ENCODE data around the gene ZFP57.

GRCh38 chr6:29728173-29728874, 47.4 kb upstream of the ZFP57 start:
- TF ChIP-seq, protein P1, sequence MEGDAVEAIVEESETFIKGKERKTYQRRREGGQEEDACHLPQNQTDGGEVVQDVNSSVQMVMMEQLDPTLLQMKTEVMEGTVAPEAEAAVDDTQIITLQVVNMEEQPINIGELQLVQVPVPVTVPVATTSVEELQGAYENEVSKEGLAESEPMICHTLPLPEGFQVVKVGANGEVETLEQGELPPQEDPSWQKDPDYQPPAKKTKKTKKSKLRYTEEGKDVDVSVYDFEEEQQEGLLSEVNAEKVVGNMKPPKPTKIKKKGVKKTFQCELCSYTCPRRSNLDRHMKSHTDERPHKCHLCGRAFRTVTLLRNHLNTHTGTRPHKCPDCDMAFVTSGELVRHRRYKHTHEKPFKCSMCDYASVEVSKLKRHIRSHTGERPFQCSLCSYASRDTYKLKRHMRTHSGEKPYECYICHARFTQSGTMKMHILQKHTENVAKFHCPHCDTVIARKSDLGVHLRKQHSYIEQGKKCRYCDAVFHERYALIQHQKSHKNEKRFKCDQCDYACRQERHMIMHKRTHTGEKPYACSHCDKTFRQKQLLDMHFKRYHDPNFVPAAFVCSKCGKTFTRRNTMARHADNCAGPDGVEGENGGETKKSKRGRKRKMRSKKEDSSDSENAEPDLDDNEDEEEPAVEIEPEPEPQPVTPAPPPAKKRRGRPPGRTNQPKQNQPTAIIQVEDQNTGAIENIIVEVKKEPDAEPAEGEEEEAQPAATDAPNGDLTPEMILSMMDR (IDR thresholded peaks at IDR 0.05): no peak
- TF ChIP-seq POLR2AphosphoS5 (IDR thresholded peaks at IDR 0.05) (no peak), POLR2A (IDR thresholded peaks at IDR 0.05) (no peak), EP300 (IDR thresholded peaks at IDR 0.05) (no peak)
